GM19043 (cell line): ENCODE measurements around the gene DOCK9.
"Not testable (repeated sequence)": the region's sequence is repeated elsewhere in the genome, so short reads cannot be mapped to it uniquely, and the experiment has no call there.

ENCODE experiments used
- ATAC-seq: cut with Tn5 transposase; IDR thresholded peaks from one replicate; pipeline ENCODE4 v1.9.1; 2021; ENCODE audit warnings: low read depth; ENCODE audit not compliant: unreplicated experiment

Gene DOCK9

DNA sequence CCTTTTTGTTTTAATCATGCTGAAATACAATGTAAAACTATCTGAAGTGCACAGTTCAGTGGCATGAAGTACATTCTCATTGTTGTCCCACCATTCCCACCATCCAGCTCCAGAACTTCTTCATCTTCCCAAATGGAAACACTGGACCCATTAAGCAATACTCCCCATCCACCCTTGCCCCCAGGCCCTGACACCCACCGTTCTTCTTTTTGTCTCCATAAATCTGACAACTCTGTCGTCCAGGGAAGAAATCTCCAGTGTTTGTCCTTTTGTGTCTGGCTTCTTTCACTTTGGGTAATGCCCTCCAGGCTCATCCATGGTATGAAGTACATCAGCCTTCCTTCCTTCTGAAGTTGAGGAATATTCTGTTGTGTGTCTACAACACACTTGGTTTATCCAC lies 222.7 kb downstream of the DOCK9 start:
- ATAC-seq = no peak

DNA sequence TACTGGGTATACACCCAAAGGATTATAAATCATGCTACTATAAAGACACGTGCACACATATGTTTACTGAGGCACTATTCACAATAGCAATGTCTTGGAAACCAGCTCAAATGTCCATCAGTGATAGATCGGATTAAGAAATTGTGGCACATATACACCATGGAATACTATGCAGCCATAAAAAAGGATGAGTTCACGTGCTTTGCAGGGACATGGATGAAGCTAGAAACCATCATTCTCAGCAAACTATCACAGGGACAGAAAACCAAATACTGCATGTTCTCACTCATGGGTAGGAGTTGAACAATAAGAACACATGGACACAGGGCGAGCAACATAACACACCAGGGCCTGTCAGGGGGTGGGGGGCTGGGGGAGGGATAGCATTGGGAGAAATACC lies 223.4 kb downstream of the DOCK9 start:
- not testable (repeated sequence) for ATAC-seq

DNA sequence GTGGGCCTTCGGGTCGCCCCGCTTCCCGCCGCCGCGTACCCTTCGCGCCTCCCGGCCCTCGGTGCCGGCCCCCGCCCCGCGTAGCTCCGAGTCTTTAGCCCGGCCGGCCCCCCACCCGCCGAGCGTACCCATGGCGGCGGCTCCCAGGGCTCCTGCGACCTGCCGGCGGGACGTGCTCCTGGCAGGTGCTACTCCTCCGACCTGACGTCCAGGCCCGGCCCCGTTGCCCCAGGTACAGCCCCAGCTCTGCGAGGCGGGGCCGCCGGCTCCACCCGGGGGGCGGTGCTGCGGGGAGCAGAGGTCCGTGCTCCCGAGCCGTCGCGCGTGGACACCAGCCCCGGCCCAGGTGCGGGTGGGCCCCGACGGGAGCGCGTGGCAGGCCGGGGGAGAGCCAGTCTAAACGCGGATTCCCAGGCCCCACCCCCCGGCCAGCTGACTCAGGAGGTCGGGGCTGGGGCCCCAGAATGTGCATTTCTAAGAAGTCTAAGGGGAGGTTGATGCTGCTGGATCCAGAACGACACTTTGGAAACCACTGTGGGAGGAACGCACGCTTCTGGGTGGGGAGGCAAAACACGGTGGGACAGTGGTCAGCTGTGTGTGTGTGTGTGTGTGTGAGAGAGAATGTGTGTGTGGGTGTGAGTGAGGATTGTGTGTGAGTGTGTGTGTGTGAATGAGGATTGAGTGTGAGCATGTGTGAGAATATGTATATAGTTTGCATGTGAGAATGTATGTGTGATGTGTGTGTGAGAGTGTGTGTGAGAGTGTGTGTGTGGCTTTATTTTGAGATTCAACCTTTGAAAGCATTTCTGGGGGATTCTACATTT lies 225.2 kb downstream of the DOCK9 start, which contains the start of gene SLC15A1:
Gene SLC15A1 (minus strand): TSS at position 206 of the 824 bp plus-strand sequence. CDS start 74 bp downstream, at position 132.
- ATAC-seq = no peak

DNA sequence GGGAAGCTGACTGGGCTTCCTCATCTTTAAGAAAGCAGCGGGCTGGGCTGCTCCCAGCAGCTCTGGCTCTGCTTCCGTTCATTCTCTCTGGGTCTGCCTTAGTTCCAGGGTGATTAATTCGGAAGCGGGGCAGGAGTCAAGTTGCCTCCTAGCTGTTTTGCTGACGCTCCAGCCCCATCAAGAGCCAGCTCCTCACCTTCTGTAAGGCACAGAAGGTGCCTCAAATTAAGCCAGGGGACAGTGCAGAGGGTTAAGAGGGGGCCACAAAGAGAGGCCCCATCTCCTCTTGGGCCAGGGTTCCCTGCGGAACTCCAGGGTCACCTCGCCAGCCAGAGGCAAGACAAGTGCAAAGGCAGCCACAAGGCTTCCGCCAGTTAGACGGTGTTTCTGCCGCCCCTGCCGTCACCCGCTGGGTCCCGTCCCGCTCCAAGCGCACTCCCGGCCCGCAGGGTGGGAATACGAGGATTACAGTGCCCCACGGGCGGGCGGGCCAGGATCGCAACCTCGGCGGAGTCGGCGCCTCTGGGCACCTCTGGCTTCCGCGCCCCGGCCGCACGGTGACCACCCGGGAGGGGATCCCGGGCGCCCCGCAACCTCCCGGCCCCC lies 225.9 kb downstream of the DOCK9 start:
- ATAC-seq = no peak

DNA sequence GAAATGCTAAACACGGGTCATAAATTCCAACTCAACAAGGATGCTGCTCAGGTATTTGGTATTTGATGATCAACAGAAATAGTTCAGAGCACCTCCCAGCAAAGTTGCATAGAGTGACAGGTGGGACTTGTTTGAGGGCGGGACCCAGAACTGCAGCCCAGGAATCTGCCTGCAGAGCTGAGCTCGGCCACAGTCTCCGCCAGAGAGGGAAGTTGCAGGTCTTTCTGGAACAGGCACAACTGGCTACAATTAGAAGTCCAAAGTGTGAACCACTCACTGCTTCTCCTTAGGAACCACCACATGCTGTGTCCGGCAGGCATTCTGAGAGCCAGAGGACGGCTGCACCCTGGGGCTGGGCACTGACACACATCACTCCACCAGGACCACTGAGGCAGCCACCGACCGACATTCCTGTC lies 226.5 kb downstream of the DOCK9 start:
- no peak for ATAC-seq

DNA sequence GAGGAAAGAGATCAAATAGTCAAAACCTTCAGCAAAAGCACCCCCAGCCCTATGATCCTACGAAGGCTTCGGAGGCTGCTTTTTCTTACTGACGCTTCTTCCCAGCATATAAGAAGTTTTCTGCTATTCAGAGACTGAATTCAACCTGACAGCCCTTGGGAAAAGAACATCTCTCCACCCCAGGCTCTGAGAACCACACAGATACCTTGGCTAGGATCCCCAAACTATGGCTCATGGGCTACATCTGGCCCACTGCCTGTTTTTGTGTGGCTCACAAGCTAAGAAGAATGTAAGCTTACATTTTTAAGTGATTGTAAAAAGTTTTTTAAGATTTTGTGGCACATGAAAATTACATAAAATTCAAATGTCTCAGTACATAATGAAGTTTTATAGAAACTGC lies 228.4 kb downstream of the DOCK9 start:
- no peak for ATAC-seq

DNA sequence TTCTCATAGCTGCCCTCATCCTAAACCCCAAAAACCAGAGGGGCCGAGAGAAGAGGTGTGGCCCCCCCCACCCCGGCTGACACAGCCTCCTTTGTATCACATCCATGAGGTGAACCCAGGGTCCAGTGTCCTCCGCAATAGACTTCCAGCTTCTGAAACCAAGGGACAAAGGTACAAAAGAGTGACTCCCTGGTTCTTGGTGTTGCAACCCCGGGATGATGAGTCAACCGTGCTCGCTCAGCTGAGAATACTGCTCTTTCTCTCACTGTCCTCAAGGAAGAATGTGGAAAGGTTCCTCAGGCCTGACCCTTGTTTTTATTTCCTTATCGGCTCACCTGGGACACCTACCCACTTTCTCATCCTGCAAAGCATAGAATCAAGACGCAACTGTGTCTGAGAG lies 230.9 kb downstream of the DOCK9 start:
- ATAC-seq = no peak
